Neural crest cell (in vitro differentiated cells): ENCODE data around the gene CRIP3. TPM values are rescaled to one million over a fixed set of nuclear protein-coding genes. Genes with fewer than 3 reads are reported as not detected.

Experiments
- DNase-seq: peaks from one replicate; pipeline ENCODE4 v3.0.0; 2021; ENCODE audit warnings: low read depth, mixed read lengths, low spot score
- H3K27ac Mint-ChIP-seq: one replicate; pipeline ENCODE4 v1.8.0; 2021; ENCODE audit warnings: mild to moderate bottlenecking, mixed read lengths; ENCODE audit not compliant: unreplicated experiment
- H3K27me3 Mint-ChIP-seq: 2 replicates; pipeline ENCODE4 v1.8.0; 2021; ENCODE audit warnings: low read depth, mild to moderate bottlenecking, mixed read lengths
- H3K36me3 Mint-ChIP-seq: 2 replicates; pipeline ENCODE4 v1.8.0; 2021; ENCODE audit warnings: low read depth, mild to moderate bottlenecking, mixed read lengths
- H3K4me1 Mint-ChIP-seq: 2 replicates; pipeline ENCODE4 v1.8.0; 2021; ENCODE audit warnings: mixed read lengths
- H3K4me3 Mint-ChIP-seq: one replicate; pipeline ENCODE4 v1.8.0; 2021; ENCODE audit warnings: mild to moderate bottlenecking, mixed read lengths
- H3K9me3 Mint-ChIP-seq: 2 replicates; pipeline ENCODE4 v1.8.0; 2021; ENCODE audit warnings: mixed read lengths
- CTCF ChIP-seq: fragments of 200-600 bp; sonication (generic); conservative IDR thresholded peaks from 2 replicates; pipeline ENCODE4 v1.5.0; 2021; ENCODE audit warnings: antibody characterized with exemption, mild to moderate bottlenecking
- total RNA-seq: library from RNA; stranded (reverse); gene quantifications from 2 replicates; pipeline ENCODE4 v1.2.1, GENCODE V29; 2021

Gene CRIP3
- total RNA-seq, 1 donor from 2014 or later: 2.0 TPM

GRCh38 chr6:43276577-43277305, 31.9 kb downstream of the CRIP3 start:
- no peaks in the 10 kb centered on the region for H3K36me3 Mint-ChIP-seq
- H3K27ac Mint-ChIP-seq: no peak overlapping the region
- no peak for TF ChIP-seq CTCF
- peaks cover 22% of the 10 kb centered on the region for H3K4me1 Mint-ChIP-seq
- no peaks in the 10 kb centered on the region for H3K9me3 Mint-ChIP-seq
- H3K27me3 Mint-ChIP-seq: peaks cover 49% of the 10 kb centered on the region
- DNase-seq: no peak
- H3K4me3 Mint-ChIP-seq: peak overlapping the region; percentile 47

GRCh38 chr6:43275801-43276576, 32.6 kb downstream of the CRIP3 start:
- H3K27ac Mint-ChIP-seq: no peak overlapping the region
- H3K4me3 Mint-ChIP-seq: peak overlapping the region; percentile 47
- peaks cover 54% of the 10 kb centered on the region for H3K27me3 Mint-ChIP-seq

DNA sequence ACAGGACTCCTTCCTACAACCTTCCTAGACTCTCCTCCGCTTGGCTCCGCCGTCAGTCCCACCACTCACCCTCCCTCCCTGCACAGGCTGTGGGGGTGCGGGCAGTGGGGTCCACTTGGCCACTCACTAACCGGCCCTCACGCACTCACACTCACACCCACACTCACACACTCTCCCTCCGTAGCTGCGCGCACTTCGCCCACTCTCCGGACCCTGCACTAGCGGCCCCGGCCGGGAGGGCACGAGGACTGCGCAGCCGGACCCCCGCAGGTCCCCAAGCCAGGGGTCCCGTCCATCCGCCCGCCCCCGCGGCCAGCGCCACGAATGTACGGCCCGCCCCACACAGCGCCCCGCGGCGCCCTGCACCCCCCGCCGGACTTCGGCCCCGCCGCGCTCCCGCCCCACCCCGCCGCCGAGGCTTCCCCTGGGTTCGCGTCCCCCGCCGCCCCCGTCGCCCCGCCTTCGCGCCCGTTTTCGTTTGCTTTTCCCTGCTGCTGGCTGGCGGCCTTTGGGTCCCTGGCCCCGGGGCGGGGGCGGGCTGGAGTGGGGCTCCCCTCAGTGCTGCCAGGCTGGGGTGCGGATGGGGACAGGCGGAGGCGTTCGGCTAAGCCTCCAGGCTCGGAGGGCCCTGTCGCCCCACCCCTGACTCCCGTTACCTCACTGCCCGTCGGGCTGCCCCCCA, 33.6 kb downstream of the CRIP3 start:
- DNase-seq: no peak
- Mint-ChIP-seq H3K36me3 (no peaks in the 10 kb centered on the region), H3K9me3 (no peaks in the 10 kb centered on the region), H3K27me3 (peaks cover 61% of the 10 kb centered on the region), H3K4me3 (peak overlapping the region; percentile 80), H3K27ac (no peak overlapping the region), H3K4me1 (peaks cover 22% of the 10 kb centered on the region)
- no peak for TF ChIP-seq CTCF

More at GRCh38 chr6:43275801-43276576, 32.6 kb downstream of the CRIP3 start:
- Mint-ChIP-seq H3K9me3 (no peaks in the 10 kb centered on the region), H3K36me3 (no peaks in the 10 kb centered on the region), H3K4me1 (peaks cover 22% of the 10 kb centered on the region)
- no peak for TF ChIP-seq CTCF
- no peak for DNase-seq

GRCh38 chr6:43274127-43274915, 34.3 kb downstream of the CRIP3 start:
- Mint-ChIP-seq H3K27me3 (peaks cover 63% of the 10 kb centered on the region), H3K4me3 (peak overlapping the region; percentile 80), H3K9me3 (no peaks in the 10 kb centered on the region), H3K4me1 (peaks cover 22% of the 10 kb centered on the region), H3K27ac (no peak overlapping the region), H3K36me3 (no peaks in the 10 kb centered on the region)
- DNase-seq: no peak
- TF ChIP-seq CTCF: no peak

DNA sequence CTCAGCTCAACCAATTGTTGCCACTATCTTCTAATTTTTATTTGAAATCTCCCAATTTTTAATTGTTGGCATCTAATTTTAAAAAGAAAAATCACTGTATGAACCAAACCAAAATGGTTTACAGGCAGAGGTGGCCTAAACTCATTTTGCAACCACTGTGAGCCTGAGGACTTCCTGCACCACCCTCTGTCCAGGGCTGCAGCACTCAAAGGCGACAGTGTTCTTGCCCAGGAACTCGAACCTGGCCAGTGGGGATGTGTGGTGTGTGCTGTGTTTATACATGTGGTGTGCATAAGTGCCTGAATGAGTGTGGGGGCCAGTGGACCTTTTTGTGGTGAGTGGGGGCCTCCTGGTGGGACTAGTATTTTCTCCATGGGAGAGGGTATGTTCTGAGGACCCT, 34.9 kb downstream of the CRIP3 start:
- no peak for TF ChIP-seq CTCF
- DNase-seq: no peak
- Mint-ChIP-seq H3K9me3 (no peaks in the 10 kb centered on the region), H3K36me3 (no peaks in the 10 kb centered on the region), H3K4me1 (peaks cover 25% of the 10 kb centered on the region), H3K27ac (no peak overlapping the region), H3K4me3 (peak overlapping the region; percentile 17), H3K27me3 (peaks cover 69% of the 10 kb centered on the region)
